H1 (cell line): ENCODE results near the gene PRR3. TPM values are rescaled to one million over a fixed set of nuclear protein-coding genes. Genes with fewer than 3 reads are reported as not detected.

Experiments
- CTCF ChIA-PET: fragments of 300-600 bp; sonication (Branson Sonifier 250); formaldehyde crosslinking; loops from one replicate; lab custom pipeline; 2021; ENCODE audit not compliant: partially characterized antibody; lab: Charles Lee
- POLR2A ChIA-PET: fragments of 300-600 bp; sonication (Branson Sonifier 250); formaldehyde crosslinking; loops from one replicate; lab custom pipeline; 2021; ENCODE audit warnings: inconsistent platforms; ENCODE audit not compliant: partially characterized antibody; lab: Charles Lee
- DNase-seq, 2 experiments: peaks; one replicate each; pipeline versions ENCODE4 v3.0.0 to v3.0.0-alpha.2; 2010 to 2022; ENCODE audit warnings: low spot score in 2 of 2, low read depth in 1 of 2, mixed read lengths in 1 of 2
- FAIRE-seq: peaks from 2 replicates; lab custom pipeline; 2011; peaks lifted over from hg19 to GRCh38; lab: Jason Lieb, UNC
- H2AFZ ChIP-seq: 2 replicates; pipeline ENCODE4 v1.8.1; 2012; ENCODE audit warnings: low read length, inconsistent platforms
- H2AK5ac ChIP-seq: 2 replicates; pipeline ENCODE4 v1.6.1; 2013; ENCODE audit warnings: low read depth, low read length
- H2BK120ac ChIP-seq: replicated peaks from 2 replicates; pipeline ENCODE3; 2013; ENCODE audit warnings: low read depth, low read length, inconsistent platforms
- H2BK12ac ChIP-seq: 2 replicates; pipeline ENCODE4 v1.6.1; 2013; ENCODE audit warnings: low read depth, low read length
- H2BK15ac ChIP-seq: 2 replicates; pipeline ENCODE4 v1.6.1; 2013; ENCODE audit warnings: low read length
- H2BK20ac ChIP-seq: 2 replicates; pipeline ENCODE4 v1.6.1; 2013; ENCODE audit warnings: low read length
- H2BK5ac ChIP-seq: 2 replicates; pipeline ENCODE4 v1.6.1; 2013; ENCODE audit warnings: low read depth, low read length
- H3K14ac ChIP-seq: 2 replicates; pipeline ENCODE4 v1.6.1; 2013; ENCODE audit warnings: inconsistent platforms; ENCODE audit not compliant: insufficient read length
- H3K18ac ChIP-seq: 2 replicates; pipeline ENCODE4 v1.6.1; 2013; ENCODE audit warnings: low read length; ENCODE audit errors: extremely low read depth
- H3K23ac ChIP-seq: 2 replicates; pipeline ENCODE4 v1.6.1; 2013; ENCODE audit warnings: inconsistent platforms; ENCODE audit not compliant: insufficient read length
- H3K23me2 ChIP-seq: 2 replicates; pipeline ENCODE4 v1.6.1; 2013; ENCODE audit warnings: low read depth, low read length
- H3K27ac ChIP-seq: 2 replicates; pipeline ENCODE4 v1.6.1; 2011; ENCODE audit warnings: low read depth, low read length, inconsistent platforms
- H3K27me3 ChIP-seq, 4 experiments: replicated peaks in 1 of 4; 1 replicate in 1 of 4; 2 replicates in 3 of 4; pipeline versions ENCODE4 v1.6.1 to v1.8.1; 2011 to 2013; ENCODE audit warnings: low read length in 3 of 4, mild to moderate bottlenecking in 3 of 4, inconsistent platforms in 2 of 4, mixed read lengths in 2 of 4, moderate library complexity in 1 of 4; ENCODE audit not compliant: control insufficient read depth in 3 of 4, insufficient read depth in 3 of 4; ENCODE audit errors: extremely low read depth in 1 of 4
- H3K36me3 ChIP-seq, 4 experiments: 2 replicates each; pipeline versions ENCODE4 v1.6.1 to v1.8.1; 2011 to 2013; ENCODE audit warnings: mild to moderate bottlenecking in 4 of 4, low read length in 3 of 4, moderate library complexity in 2 of 4, control low read depth in 1 of 4, inconsistent platforms in 1 of 4; ENCODE audit not compliant: insufficient read depth in 4 of 4, control insufficient read depth in 2 of 4
- H3K4ac ChIP-seq: replicated peaks from 2 replicates; pipeline ENCODE3; 2013; ENCODE audit warnings: low read length, low read depth, mixed read lengths, inconsistent platforms; ENCODE audit not compliant: insufficient read length
- H3K4me1 ChIP-seq, 4 experiments: replicated peaks in 1 of 4; 1 replicate in 1 of 4; 2 replicates in 3 of 4; pipeline versions ENCODE4 v1.6.1 to v1.8.1; 2011 to 2013; ENCODE audit warnings: low read length in 3 of 4, inconsistent platforms in 2 of 4, mixed read lengths in 1 of 4; ENCODE audit not compliant: insufficient read depth in 4 of 4, control insufficient read depth in 3 of 4
- H3K4me2 ChIP-seq, 2 experiments: 2 replicates each; pipeline versions ENCODE4 v1.6.1 to v1.8.1; 2011 to 2013; ENCODE audit warnings: low read depth in 2 of 2, low read length in 2 of 2, control low read depth in 1 of 2, inconsistent platforms in 1 of 2, mild to moderate bottlenecking in 1 of 2; ENCODE audit not compliant: insufficient read depth in 1 of 2
- H3K4me3 ChIP-seq, 4 experiments: fragments of 200-600, 300-600 bp in 1 of 4; sonication (generic), shearing (Covaris generic), sonication (Bioruptor Twin) in 1 of 4; 2 replicates each; pipeline versions ENCODE4 v1.5.1 to v1.8.1; 2011 to 2016; ENCODE audit warnings: low read length in 4 of 4, low read depth in 3 of 4, control low read depth in 2 of 4, inconsistent platforms in 2 of 4, mild to moderate bottlenecking in 2 of 4, mixed read lengths in 1 of 4, moderate library complexity in 1 of 4; ENCODE audit not compliant: insufficient read depth in 2 of 4; ENCODE audit errors: extremely low read depth in 1 of 4
- H3K56ac ChIP-seq: replicated peaks from 2 replicates; pipeline ENCODE3; 2013; ENCODE audit warnings: low read depth, mild to moderate bottlenecking, mixed read lengths, low read length, inconsistent platforms; ENCODE audit not compliant: insufficient read length
- H3K79me1 ChIP-seq: 2 replicates; pipeline ENCODE4 v1.6.1; 2013; ENCODE audit warnings: low read depth, low read length, control low read depth
- H3K79me2 ChIP-seq, 2 experiments: 2 replicates each; pipeline versions ENCODE4 v1.6.1 to v1.8.1; 2012 to 2013; ENCODE audit warnings: low read length in 2 of 2, mild to moderate bottlenecking in 2 of 2, inconsistent platforms in 1 of 2; ENCODE audit not compliant: insufficient read depth in 2 of 2, control insufficient read depth in 1 of 2
- H3K9ac ChIP-seq, 4 experiments: replicated peaks in 1 of 4; 1 replicate in 1 of 4; 2 replicates in 3 of 4; pipeline versions ENCODE4 v1.6.1 to v1.8.1; 2011 to 2013; ENCODE audit warnings: low read depth in 3 of 4, low read length in 3 of 4, control low read depth in 2 of 4, mild to moderate bottlenecking in 2 of 4, moderate library complexity in 2 of 4, inconsistent platforms in 1 of 4; ENCODE audit errors: extremely low read depth in 1 of 4
- H3K9me3 ChIP-seq, 2 experiments: 2 replicates each; pipeline versions ENCODE4 v1.6.1 to v1.8.1; 2012 to 2013; ENCODE audit warnings: mild to moderate bottlenecking in 2 of 2, moderate library complexity in 2 of 2, control low read depth in 1 of 2, inconsistent platforms in 1 of 2, low read depth in 1 of 2, low read length in 1 of 2, mixed read lengths in 1 of 2; ENCODE audit not compliant: insufficient read depth in 2 of 2
- H4K20me1 ChIP-seq, 2 experiments: replicated peaks in 1 of 2; 2 replicates each; pipeline versions ENCODE3 to v1.8.1; 2011 to 2013; ENCODE audit warnings: inconsistent platforms in 2 of 2, low read length in 2 of 2, mild to moderate bottlenecking in 1 of 2; ENCODE audit not compliant: insufficient read depth in 2 of 2, control insufficient read depth in 1 of 2
- H4K5ac ChIP-seq: 2 replicates; pipeline ENCODE4 v1.6.1; 2013; ENCODE audit warnings: low read length, low read depth, mixed read lengths, inconsistent platforms; ENCODE audit not compliant: insufficient read length
- H4K8ac ChIP-seq: 2 replicates; pipeline ENCODE4 v1.8.0; 2013; ENCODE audit warnings: mild to moderate bottlenecking, moderate library complexity, low read length, inconsistent platforms; ENCODE audit not compliant: insufficient read depth; ENCODE audit errors: extremely low read depth
- H4K91ac ChIP-seq: replicated peaks from 2 replicates; pipeline ENCODE3; 2013; ENCODE audit warnings: low read length, mixed read lengths, inconsistent platforms; ENCODE audit not compliant: insufficient read length
- ATF3 ChIP-seq: IDR thresholded peaks from 2 replicates; pipeline ENCODE4 v1.6.1; 2011; ENCODE audit warnings: low read depth, mild to moderate bottlenecking, low read length; ENCODE audit not compliant: insufficient read depth
- CEBPB ChIP-seq: IDR thresholded peaks from 2 replicates; pipeline ENCODE4 v1.6.1; 2012; ENCODE audit warnings: low read depth, low read length
- CTBP2 ChIP-seq: IDR thresholded peaks from 2 replicates; pipeline ENCODE4 v1.7.0; 2011; ENCODE audit warnings: borderline replicate concordance, mild to moderate bottlenecking, moderate library complexity, mixed read lengths, low read length; ENCODE audit not compliant: insufficient read depth, insufficient read length
- CTCF ChIP-seq, 3 experiments: IDR thresholded peaks; 1 replicate in 2 of 3; 2 replicates in 1 of 3; pipeline versions ENCODE4 v1.5.1 to v1.6.1; 2011; ENCODE audit warnings: low read length in 3 of 3, mild to moderate bottlenecking in 3 of 3, inconsistent platforms in 2 of 3, low read depth in 1 of 3, moderate library complexity in 1 of 3; ENCODE audit not compliant: insufficient read depth in 1 of 3; ENCODE audit errors: control extremely low read depth in 1 of 3
- HDAC6 ChIP-seq: IDR thresholded peaks from one replicate; pipeline ENCODE4 v1.7.1; 2012; ENCODE audit warnings: low read depth, mild to moderate bottlenecking, inconsistent platforms, low read length, moderate library complexity
- MAFK ChIP-seq: IDR thresholded peaks from 2 replicates; pipeline ENCODE4 v1.6.1; 2012; ENCODE audit warnings: low read depth, mild to moderate bottlenecking, improper control_type of control experiment, low read length
- POLR2A ChIP-seq, 2 experiments: IDR thresholded peaks; 1 replicate in 1 of 2; 2 replicates in 1 of 2; pipeline ENCODE4 v1.6.1; 2011; ENCODE audit warnings: low read depth in 2 of 2, low read length in 2 of 2, mild to moderate bottlenecking in 2 of 2; ENCODE audit errors: control extremely low read depth in 1 of 2
- RAD21 ChIP-seq, 2 experiments: IDR thresholded peaks in 1 of 2; conservative IDR thresholded peaks in 1 of 2; 2 replicates each; pipeline ENCODE4 v1.6.1; 2011; ENCODE audit warnings: low read depth in 2 of 2, low read length in 2 of 2, improper control_type of control experiment in 1 of 2, inconsistent platforms in 1 of 2, mild to moderate bottlenecking in 1 of 2, moderate library complexity in 1 of 2
- SIRT6 ChIP-seq: IDR thresholded peaks from one replicate; pipeline ENCODE4 v1.7.1; 2012; ENCODE audit warnings: low read length, inconsistent platforms
- SRF ChIP-seq: IDR thresholded peaks from 2 replicates; pipeline ENCODE4 v1.6.1; 2011; ENCODE audit warnings: mild to moderate bottlenecking, low read depth, low read length, moderate library complexity
- TEAD4 ChIP-seq: IDR thresholded peaks from 2 replicates; pipeline ENCODE4 v1.6.1; 2012; ENCODE audit warnings: low read depth, low read length, inconsistent platforms, mixed read lengths
- WGBS, 2 experiments: shearing (Covaris generic) in 1 of 2; methylation state at CpG; one replicate each; pipeline versions ENCODE4 v1.1.6 to v1.1.7; 2013 to 2015; ENCODE audit warnings: low lambda C conversion rate in 2 of 2, mixed read lengths in 2 of 2, inconsistent platforms in 1 of 2, low coverage in 1 of 2, missing lambda C conversion rate in 1 of 2; ENCODE audit not compliant: insufficient replicate concordance in 2 of 2, insufficient coverage in 1 of 2, insufficient read length in 1 of 2; ENCODE audit errors: extremely low coverage in 1 of 2, missing lambda C conversion rate in 1 of 2; 5-methylcytosine and 5-hydroxymethylcytosine counted together
- polyA plus RNA-seq, 7 experiments: library from polyadenylated mRNA; depleted of rRNA in 3 of 7; stranded (reverse) in 5 of 7; unstranded in 2 of 7; fragments of >200 nt in 5 of 7; fragments of 200-250 nt in 2 of 7; gene quantifications; 1 replicate in 5 of 7; 2 replicates in 1 of 7; 4 replicates in 1 of 7; pipeline versions ENCODE4 v1.2.1 to v1.2.3, GENCODE V29; 2011 to 2013; ENCODE audit warnings: missing spikeins in 2 of 7, mixed read lengths in 2 of 7
- total RNA-seq: library from RNA; stranded (reverse); fragmentation: NEBNext Ultra II Directional; extraction: Animal tissue kit (Norgen Biotek cat#: 25700); gene quantifications from 2 replicates; pipeline ENCODE4 v1.2.1, GENCODE V29; 2021

Gene PRR3
- total and polyA plus RNA-seq, 2 of the 8 experiments (the other 6 are each of a cell fraction or from before 2014, with no cell fraction given), result 10.5 to 24.2 TPM

GRCh38 chr6:30590509-30590908, 33.4 kb downstream of the PRR3 start:
- POLR2A ChIA-PET, result interaction anchor here (0.8 to 27.0 kb wide), 12 partner anchors 4 to 113 kb away, joined by 3 to 712 read pairs (median 6); partner anchors contain the start of genes ABCF1, ATAT1, GNL1 and MRPS18B
- Histone ChIP-seq H3K27me3 (no peaks in the 10 kb centered on the region), H3K4me1 (no peaks in the 10 kb centered on the region), H3K27ac (no peak overlapping the region), H4K8ac (no peak overlapping the region), H3K4me3 (no peak overlapping the region), H3K36me3 (peaks cover 21 to 84% (median 61%) of the 10 kb centered on the region in 4 experiments), H2BK120ac (no peak overlapping the region), H3K4me2 (no peak overlapping the region), H3K56ac (no peak overlapping the region), H4K20me1 (peaks cover 3 to 11% of the 10 kb centered on the region in 2 experiments), H3K23me2 (no peaks in the 10 kb centered on the region), H3K14ac (no peak overlapping the region), H2BK20ac (no peak overlapping the region), H4K91ac (no peak overlapping the region), H3K18ac (no peak overlapping the region), H2AK5ac (no peak overlapping the region), H3K9me3 (peaks cover 0 to 2% of the 10 kb centered on the region in 2 experiments; a peak in 1 of 4 replicates), H3K4ac (no peak overlapping the region), H2BK12ac (no peak overlapping the region), H3K23ac (no peak overlapping the region), H3K79me1 (peaks cover 2% of the 10 kb centered on the region; the same call in 1 of the 2 replicates), H3K9ac (no peak overlapping the region), H2BK5ac (no peak overlapping the region), H4K5ac (no peak overlapping the region), H2BK15ac (no peak overlapping the region), H2AFZ (no peak overlapping the region), H3K79me2 (peaks cover 0 to 5% of the 10 kb centered on the region in 2 experiments; a peak in 1 of 4 replicates)
- no peak for DNase-seq
- FAIRE-seq, result no peak
- CTCF ChIA-PET, result interaction anchor here (0.6 to 2.7 kb wide), 8 partner anchors 11 to 348 kb away, joined by 3 to 9 read pairs (median 4); no protein-coding TSS in a partner anchor
- 97% methylated on average over 8 of the region's 8 CpGs; no CpG with 5 or more reads in 1 of the 2 experiments for WGBS, 2 experiments
- TF ChIP-seq HDAC6 (no peak), SIRT6 (no peak), CEBPB (no peak), TEAD4 (no peak), MAFK (no peak), CTBP2 (no peak), RAD21 (IDR thresholded peaks at IDR 0.05 in 1 of 2, conservative IDR thresholded peaks at IDR 0.05 in 1 of 2; ENCODE audit: low read depth in 2 of 2, low read length in 2 of 2) (no peak), SRF (no peak), ATF3 (no peak), CTCF (IDR thresholded peaks at IDR 0.05; ENCODE audit: control extremely low read depth in 1 of 3, insufficient read depth in 1 of 3, low read depth in 1 of 3, low read length in 3 of 3) (no peak), POLR2A (IDR thresholded peaks at IDR 0.05; ENCODE audit: control extremely low read depth in 1 of 2, low read depth in 2 of 2, low read length in 2 of 2) (no peak)
